Measurements from ENCODE around the gene TMEM245. TPM values are rescaled to one million over a fixed set of nuclear protein-coding genes. Genes with fewer than 3 reads are reported as not detected.

The TMEM245 gene
- total and polyA plus RNA-seq, 2 of the 13 experiments (the other 11 are each of a cell fraction or from before 2014, with no cell fraction given) = 53.5 to 55.4 TPM

DNA sequence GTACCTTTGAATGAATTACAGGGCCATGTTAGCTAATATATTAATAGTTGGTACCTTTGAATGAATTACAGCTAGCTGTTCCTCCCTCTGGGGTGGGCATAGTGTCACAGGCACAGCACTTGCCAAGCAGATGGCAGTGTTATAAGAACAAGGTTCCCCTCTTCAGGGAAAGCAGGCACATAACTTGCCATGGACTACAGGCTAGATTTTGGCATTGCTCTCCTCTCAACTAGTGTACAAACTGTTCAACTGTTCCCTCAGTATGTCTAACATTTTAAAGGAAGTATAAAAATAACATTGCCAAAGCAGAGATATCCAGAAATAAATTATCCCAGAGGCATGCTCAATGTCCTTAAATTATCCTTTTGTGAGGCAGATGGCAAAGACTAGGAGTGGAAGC is 151.8 kb downstream of the TMEM245 start:
- intact Hi-C loops (cut with micrococcal nuclease; ENCODE audit: unreplicated experiment) (no loop called here), in situ Hi-C loops (cut with HindIII; ENCODE audit: extremely low pct_ligation_motif_present, low pct_unique_long_range_greater_than_20kb) (no loop called here)
- TF ChIP-seq ISX (CRISPR knock-in tag; conservative IDR thresholded peaks at IDR 0.05) = no peak
- no peak for TF ChIP-seq NRL (CRISPR knock-in tag; IDR thresholded peaks at IDR 0.05; ENCODE audit: borderline replicate concordance)
- no peak for TF ChIP-seq NCOR1 (IDR thresholded peaks at IDR 0.05; ENCODE audit: borderline replicate concordance, low read length)
- no peak for TF ChIP-seq PBX3 (CRISPR knock-in tag; IDR thresholded peaks at IDR 0.05; ENCODE audit: borderline replicate concordance)
- TF ChIP-seq POLR2AphosphoS2 (IDR thresholded peaks at IDR 0.05; ENCODE audit: low read depth, low read length) = no peak
- TF ChIP-seq TEAD2 (CRISPR knock-in tag; IDR thresholded peaks at IDR 0.05) = no peak
- TF ChIP-seq HDAC1 (CRISPR knock-in tag; IDR thresholded peaks at IDR 0.05) = no peak
- TF ChIP-seq ATF1 (CRISPR knock-in tag; IDR thresholded peaks at IDR 0.05) = no peak
- TF ChIP-seq, protein P1, sequence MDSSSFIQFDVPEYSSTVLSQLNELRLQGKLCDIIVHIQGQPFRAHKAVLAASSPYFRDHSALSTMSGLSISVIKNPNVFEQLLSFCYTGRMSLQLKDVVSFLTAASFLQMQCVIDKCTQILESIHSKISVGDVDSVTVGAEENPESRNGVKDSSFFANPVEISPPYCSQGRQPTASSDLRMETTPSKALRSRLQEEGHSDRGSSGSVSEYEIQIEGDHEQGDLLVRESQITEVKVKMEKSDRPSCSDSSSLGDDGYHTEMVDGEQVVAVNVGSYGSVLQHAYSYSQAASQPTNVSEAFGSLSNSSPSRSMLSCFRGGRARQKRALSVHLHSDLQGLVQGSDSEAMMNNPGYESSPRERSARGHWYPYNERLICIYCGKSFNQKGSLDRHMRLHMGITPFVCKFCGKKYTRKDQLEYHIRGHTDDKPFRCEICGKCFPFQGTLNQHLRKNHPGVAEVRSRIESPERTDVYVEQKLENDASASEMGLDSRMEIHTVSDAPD (CRISPR knock-in tag; IDR thresholded peaks at IDR 0.05) = no peak
- TF ChIP-seq, protein P2, sequence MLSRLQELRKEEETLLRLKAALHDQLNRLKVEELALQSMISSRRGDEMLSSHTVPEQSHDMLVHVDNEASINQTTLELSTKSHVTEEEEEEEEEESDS (CRISPR knock-in tag; IDR thresholded peaks at IDR 0.05; ENCODE audit: borderline replicate concordance) = no peak
- no peak for TF ChIP-seq ZNF639 (CRISPR knock-in tag; conservative IDR thresholded peaks at IDR 0.05)
- TF ChIP-seq MED13 (CRISPR knock-in tag; IDR thresholded peaks at IDR 0.05) = no peak
- TF ChIP-seq, protein P3, sequence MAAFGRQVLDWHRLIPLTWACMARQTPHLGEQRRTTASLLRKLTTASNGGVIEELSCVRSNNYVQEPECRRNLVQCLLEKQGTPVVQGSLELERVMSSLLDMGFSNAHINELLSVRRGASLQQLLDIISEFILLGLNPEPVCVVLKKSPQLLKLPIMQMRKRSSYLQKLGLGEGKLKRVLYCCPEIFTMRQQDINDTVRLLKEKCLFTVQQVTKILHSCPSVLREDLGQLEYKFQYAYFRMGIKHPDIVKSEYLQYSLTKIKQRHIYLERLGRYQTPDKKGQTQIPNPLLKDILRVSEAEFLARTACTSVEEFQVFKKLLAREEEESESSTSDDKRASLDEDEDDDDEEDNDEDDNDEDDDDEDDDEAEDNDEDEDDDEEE (CRISPR knock-in tag; IDR thresholded peaks at IDR 0.05) = no peak
- TF ChIP-seq ZNF740 (CRISPR knock-in tag; IDR thresholded peaks at IDR 0.05) = no peak
- TF ChIP-seq ZBTB21 (CRISPR knock-in tag; IDR thresholded peaks at IDR 0.05) = no peak
- no peak for TF ChIP-seq ZNF672 (CRISPR knock-in tag; IDR thresholded peaks at IDR 0.05)

More for the DNA sequence above, 151.8 kb downstream of the TMEM245 start:
- no peaks in the 10 kb centered on the region for H3K27me3 ChIP-seq (ENCODE audit: control insufficient read depth in 1 of 2, insufficient read depth in 2 of 2, low read length in 2 of 2)
- no peak for DNase-seq (ENCODE audit: low spot score)
- no TSS peak for BruUV-seq (replicated peaks)
- FAIRE-seq = no peak
- no peak overlapping the region for H3K4me3 ChIP-seq (replicated peaks in 1 of 3; ENCODE audit: insufficient read depth in 1 of 3, low read depth in 2 of 3, low read length in 3 of 3)
- H3K27ac ChIP-seq (ENCODE audit: extremely low read length, insufficient read depth, low read length) = no peak overlapping the region
- ChIA-PET POLR2A (no interaction called here), CTCF (ENCODE audit: low intra/inter-chr PET ratio, low total read pairs) (no interaction called here)
- H2AFZ ChIP-seq (ENCODE audit: low read length) = no peak overlapping the region
- no peaks in the 10 kb centered on the region for H3K9me3 ChIP-seq (ENCODE audit: low read length)
- ATAC-seq = no peak
- no peaks in the 10 kb centered on the region for H3K4me1 ChIP-seq (ENCODE audit: insufficient read depth, low read length)
- H3K79me2 ChIP-seq (ENCODE audit: insufficient read depth, low read length) = no peaks in the 10 kb centered on the region
- H3K36me3 ChIP-seq (replicated peaks in 1 of 2; ENCODE audit: control insufficient read depth in 1 of 2, insufficient read depth in 2 of 2, low read length in 2 of 2) = peaks cover 8 to 39% of the 10 kb centered on the region in 2 experiments; a peak in 3 of 5 replicates
- H3K4me2 ChIP-seq (ENCODE audit: low read depth, low read length) = no peak overlapping the region
- no peak overlapping the region for H3K9ac ChIP-seq (ENCODE audit: insufficient read depth, low read depth, low read length)
- no peaks in the 10 kb centered on the region for H4K20me1 ChIP-seq (ENCODE audit: insufficient read depth, low read length)

All from HepG2 (cell line).